Stimulated activated CD8-positive, alpha-beta memory T cell treated with anti-CD3 and anti-CD28 coated beads, Interleukin-12 subunit alpha, Interleukin-12 subunit beta, amount 100 ng/mL, for 24 hours (primary cell): Measurements from ENCODE around the gene PI4KA.

Experiments
- DNase-seq: peaks from one replicate; pipeline ENCODE4 v3.0.0-alpha.2; 2020; ENCODE audit errors: extremely low read depth

The PI4KA gene

GRCh38 chr22:20793748-20794649 lies 64.6 kb downstream of the PI4KA start:
- no peak for DNase-seq

GRCh38 chr22:20792966-20793728 lies 65.5 kb downstream of the PI4KA start:
- no peak for DNase-seq

- DNase-seq, result no peak
Measured at GRCh38 chr22:20792221-20792965, 66.2 kb downstream of the PI4KA start.

DNA sequence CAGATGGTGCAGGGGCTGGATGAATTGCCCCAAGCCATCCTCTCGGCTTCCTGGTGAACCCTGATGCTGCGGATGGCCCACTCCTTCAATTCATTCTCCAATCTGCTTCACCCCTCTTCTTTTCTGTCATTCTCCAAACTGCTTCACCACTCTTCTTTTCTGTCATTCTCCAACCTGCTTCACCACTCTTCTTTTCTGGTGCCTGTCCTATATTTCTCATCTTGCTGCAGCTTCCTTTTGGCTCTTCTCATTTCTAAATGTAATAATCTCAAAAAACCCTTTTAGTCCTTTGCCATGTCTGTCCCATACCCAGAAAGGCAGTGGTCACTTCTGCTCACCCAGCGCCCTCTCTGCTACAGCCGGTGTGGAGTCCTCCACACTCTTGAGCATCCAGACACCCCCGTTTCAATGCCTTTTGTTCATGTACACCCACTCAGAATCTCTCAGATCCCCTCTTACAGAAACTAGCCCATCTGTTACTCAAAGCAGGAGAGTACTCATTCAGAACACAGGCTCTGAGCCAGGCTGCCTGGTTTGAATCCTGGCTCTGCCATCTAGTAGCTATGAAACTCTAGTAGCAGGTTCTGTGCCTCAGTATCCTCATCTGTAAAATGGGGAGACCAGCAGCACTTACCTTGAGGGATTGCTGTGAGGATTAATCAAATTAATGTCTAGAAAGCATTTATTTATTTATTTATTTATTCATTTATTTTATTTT lies 69.8 kb downstream of the PI4KA start:
- no peak for DNase-seq

GRCh38 chr22:20787746-20788626 lies 70.6 kb downstream of the PI4KA start:
- DNase-seq, result no peak

DNA sequence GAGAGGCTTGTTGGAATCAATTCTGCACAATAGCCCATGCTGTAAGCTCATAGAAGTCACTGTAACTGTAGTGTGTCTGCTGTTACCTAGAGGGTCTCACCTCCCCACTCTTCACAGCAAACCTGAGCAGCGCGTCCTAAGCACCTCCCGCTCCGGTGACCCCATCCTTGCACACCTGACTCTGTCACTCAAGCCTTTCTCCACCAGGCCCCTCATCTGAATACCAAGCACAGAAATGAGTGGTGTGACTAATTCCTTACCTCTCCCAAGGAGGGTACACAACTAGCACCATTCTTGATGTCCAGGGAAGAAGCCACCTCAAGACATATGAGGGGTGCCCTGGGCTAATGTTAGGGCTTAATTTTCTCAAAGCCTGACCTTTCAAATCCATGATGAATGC lies 71.4 kb downstream of the PI4KA start:
- DNase-seq, result no peak

DNA sequence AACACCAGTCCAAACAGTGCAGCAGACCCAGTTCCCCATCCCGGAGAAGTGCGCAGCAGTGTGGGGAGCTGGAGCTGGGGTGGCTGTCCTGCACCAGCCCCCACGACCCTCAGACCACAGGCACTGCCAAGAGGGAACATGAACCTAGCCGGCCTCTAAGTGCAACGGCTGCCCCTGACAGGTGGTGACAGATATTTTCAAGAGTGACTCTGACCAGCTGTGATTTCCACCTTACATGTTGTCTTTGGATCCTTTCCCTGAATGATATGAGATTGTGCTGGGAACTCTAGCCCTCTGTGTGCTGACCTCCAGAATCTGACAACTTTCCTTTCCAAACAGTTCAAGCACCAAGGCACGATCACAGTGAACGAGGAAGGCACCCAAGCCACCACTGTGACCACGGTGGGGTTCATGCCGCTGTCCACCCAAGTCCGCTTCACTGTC lies 72.1 kb downstream of the PI4KA start:
- no peak for DNase-seq

GRCh38 chr22:20786048-20786447 lies 72.6 kb downstream of the PI4KA start:
- DNase-seq, result no peak

DNA sequence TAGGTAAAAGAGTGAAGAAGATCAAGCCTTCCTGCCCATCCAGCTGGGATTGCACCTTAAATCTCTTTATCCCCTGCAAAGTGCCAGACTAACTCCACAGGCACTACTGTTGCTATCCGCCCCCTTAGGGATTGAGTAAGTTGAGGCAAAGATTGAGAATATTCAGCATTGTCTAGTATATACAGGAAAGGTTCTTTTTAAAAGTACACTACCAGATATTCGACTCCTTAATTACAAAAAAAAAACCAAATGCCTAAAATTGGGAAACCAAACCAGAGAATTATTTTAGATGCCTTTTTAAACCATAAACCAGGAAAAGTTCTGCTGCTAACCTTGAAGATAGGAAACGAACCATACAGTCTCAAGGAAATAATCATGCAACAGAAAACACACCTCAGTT lies 73.2 kb downstream of the PI4KA start:
- no peak for DNase-seq

DNA sequence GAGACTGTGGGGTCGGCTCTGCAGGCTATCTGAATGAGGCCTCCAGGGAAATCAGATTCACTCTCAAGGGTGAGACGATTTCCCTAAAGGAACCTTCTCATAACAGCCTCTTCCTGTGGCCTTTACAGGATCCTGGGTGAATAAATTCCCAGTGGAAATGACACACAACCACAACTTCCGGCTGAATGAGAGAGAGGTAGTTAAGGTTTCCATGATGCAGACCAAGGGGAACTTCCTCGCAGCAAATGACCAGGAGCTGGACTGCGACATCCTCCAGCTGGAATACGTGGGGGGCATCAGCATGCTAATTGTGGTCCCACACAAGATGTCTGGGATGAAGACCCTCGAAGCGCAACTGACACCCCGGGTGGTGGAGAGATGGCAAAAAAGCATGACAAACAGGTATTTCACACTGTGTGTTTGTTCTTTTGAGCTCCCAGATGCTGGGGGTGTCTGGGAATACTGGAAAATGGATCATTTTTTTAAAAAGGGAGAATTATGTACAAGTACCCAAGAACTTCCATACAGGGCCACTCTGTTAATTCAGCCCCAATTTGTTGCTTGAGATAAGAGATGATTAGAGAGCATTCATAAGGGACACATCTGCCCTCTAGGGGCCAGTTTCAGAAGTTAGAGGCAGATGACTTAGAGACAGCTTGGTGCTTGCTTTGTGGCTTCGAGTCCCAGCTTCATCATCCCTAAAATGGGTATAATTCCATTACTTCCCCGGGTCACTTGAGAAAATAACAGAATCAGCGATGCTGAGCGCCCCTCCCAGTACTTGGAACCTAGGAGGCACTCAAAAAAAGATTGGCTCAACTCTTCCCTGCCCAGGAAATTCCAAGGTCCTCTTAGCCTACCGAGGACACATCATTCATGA lies 74.5 kb downstream of the PI4KA start:
- DNase-seq, result no peak

- no peak for DNase-seq
Measured at GRCh38 chr22:20783300-20783673, 75.3 kb downstream of the PI4KA start.

DNA sequence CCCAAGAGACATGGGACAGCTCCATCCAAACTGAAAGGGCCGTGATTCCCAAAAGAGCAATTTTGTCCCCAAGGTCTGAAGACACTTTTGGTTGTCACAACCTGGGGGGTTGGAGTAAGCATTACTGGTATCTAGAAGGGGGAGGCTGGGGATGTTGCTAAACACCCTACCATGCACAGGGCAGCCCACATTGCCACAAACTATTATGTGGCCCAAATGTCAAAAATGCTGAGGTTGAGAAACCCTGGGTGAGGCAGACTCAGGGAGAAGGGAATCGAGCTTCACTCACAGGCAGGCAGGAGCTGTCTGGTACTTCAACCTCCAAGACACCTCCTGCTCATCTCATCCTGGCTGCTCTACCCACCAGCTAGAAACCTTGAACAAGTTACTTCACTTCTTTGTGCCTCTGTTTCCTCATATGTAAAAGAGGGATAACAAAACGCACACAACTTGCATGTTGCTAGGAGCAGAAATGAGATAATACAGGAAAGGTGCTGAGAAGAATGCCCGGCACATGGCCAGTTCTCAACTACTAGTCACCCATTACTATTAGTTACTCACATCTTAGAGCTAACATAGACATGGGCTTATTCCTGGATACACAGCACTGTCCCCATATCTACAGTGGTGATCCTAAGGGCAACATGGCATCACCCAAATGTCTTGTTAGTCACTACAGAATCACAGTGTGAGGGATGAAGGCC lies 75.9 kb downstream of the PI4KA start:
- no peak for DNase-seq

GRCh38 chr22:20782083-20782482 lies 76.5 kb downstream of the PI4KA start:
- no peak for DNase-seq

- peak; percentile 11 for DNase-seq
Measured at GRCh38 chr22:20781272-20781990, 77.2 kb downstream of the PI4KA start.

DNA sequence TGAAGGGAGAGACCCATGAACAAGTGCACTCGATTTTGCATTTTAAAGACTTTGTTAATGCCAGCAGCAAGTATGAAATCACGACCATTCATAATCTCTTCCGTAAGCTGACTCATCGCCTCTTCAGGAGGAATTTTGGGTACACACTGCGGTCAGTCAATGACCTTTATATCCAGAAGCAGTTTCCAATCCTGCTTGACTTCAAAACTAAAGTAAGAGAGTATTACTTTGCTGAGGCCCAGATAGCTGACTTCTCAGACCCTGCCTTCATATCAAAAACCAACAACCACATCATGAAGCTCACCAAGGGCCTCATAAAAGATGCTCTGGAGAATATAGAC lies 78.8 kb downstream of the PI4KA start:
- no peak for DNase-seq

- DNase-seq, result no peak
Measured at GRCh38 chr22:20779014-20779817, 79.4 kb downstream of the PI4KA start.

DNA sequence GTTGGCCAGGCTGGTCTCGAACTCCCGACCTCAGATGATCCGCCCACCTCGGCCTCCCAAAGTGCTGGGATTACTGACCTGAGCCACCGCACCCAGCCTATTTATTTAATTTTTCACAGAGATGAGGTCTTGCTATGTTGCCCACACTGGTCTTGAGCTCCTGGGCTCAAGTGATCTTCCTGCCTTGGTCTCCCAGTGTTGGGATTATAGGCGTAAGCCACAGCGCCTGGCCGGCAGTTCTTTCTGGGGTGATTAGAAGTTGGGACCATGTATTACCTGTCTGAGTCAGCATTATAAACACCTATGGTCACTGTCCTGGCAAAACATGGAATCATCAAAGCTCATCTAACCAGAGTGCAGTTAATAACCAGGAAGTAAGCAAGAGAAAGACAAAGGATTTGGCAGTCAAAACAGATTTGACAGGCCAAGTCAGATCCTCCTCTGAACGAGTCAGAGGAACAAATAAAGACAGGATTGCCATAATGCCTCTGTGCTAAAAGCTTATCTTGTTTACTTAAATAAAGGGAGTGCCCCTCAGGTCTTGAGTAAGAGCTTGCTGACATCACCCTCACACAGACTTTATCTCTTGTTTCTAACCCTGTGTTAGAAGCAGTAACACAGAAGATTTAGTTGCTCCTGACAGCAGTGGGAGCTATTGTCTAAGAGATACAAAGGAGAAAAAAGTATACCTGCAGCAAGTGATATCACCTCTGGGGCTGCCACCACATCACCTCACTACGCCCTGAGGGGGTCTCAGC lies 81.0 kb downstream of the PI4KA start:
- DNase-seq, result no peak
